ENCODE data around the gene LMF1.

- no peak for TF ChIP-seq TAF1 (IDR thresholded peaks at IDR 0.05; ENCODE audit: borderline replicate concordance, insufficient read depth, low read length)
- TF ChIP-seq REST (IDR thresholded peaks at IDR 0.05; ENCODE audit: insufficient read depth in 1 of 2, low read depth in 2 of 2, low read length in 2 of 2) = no peak
These were observed 18.6 kb upstream of the LMF1 start for GRCh38 chr16:989354-989814.

All from PFSK-1 (cell line).